Bronchial epithelial cell (primary cell): ENCODE results near the gene ELK1. TPM values are rescaled to one million over a fixed set of nuclear protein-coding genes. Genes with fewer than 3 reads are reported as not detected.

ENCODE experiments used
- DNase-seq: peaks from one replicate; pipeline ENCODE4 v3.0.0-alpha.2; 2010; ENCODE audit warnings: low read depth
- FAIRE-seq: peaks from 2 replicates; lab custom pipeline; 2011; peaks lifted over from hg19 to GRCh38; lab: Jason Lieb, UNC
- H3K27me3 ChIP-seq: 2 replicates; pipeline ENCODE4 v1.5.1; 2011; ENCODE audit warnings: low read length; ENCODE audit not compliant: control insufficient read depth, insufficient read depth
- H3K36me3 ChIP-seq: 2 replicates; pipeline ENCODE4 v1.5.1; 2011; ENCODE audit warnings: low read length; ENCODE audit not compliant: control insufficient read depth, insufficient read depth
- H3K4me3 ChIP-seq: 2 replicates; pipeline ENCODE4 v1.5.1; 2011; ENCODE audit warnings: mild to moderate bottlenecking, low read depth, low read length, control low read depth
- CTCF ChIP-seq: IDR thresholded peaks from 2 replicates; pipeline ENCODE4 v1.5.1; 2011; ENCODE audit warnings: mild to moderate bottlenecking, moderate library complexity, low read length, control low read depth, inconsistent platforms; ENCODE audit not compliant: insufficient read depth, severe bottlenecking
- total RNA-seq: library from RNA; depleted of rRNA; stranded (reverse); fragments of >200 nt; gene quantifications from 2 replicates; pipeline ENCODE4 v1.2.1, GENCODE V29; 2014

Gene ELK1
- total RNA-seq, 1 donor from 2014 or later: 9.5 TPM

DNA sequence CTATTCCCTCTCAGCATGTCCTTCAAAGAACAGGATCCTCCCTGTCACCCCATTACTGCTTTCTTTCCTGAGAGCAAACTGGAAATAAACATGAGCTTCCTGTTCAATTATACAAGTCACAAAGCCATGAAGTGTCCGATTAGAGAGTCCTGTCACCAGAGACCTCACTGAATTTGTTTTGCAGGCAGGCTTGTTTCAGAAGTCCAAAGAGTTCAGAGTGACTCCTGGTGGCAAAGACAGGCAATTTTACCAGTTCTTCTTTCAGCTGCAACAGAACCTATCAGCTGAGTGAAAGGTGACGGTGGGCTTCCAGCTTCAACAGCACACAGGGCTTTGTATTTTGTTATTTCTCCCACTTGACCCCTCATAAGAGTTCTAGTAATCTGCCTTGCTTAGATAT lies 6.4 kb downstream of the ELK1 start:
- TF ChIP-seq CTCF: peak; percentile 37
- DNase-seq (no peak), FAIRE-seq (no peak)
- Histone ChIP-seq H3K27me3 (no peaks in the 10 kb centered on the region), H3K4me3 (no peak overlapping the region), H3K36me3 (peaks cover 1% of the 10 kb centered on the region)

- TF ChIP-seq CTCF: no peak
- DNase-seq (no peak), FAIRE-seq (no peak)
- Histone ChIP-seq H3K36me3 (peaks cover 4% of the 10 kb centered on the region), H3K4me3 (no peak overlapping the region), H3K27me3 (no peaks in the 10 kb centered on the region)
Observed at GRCh38 chrX:47638816-47639215, 11.5 kb downstream of the ELK1 start.

- DNase-seq (peak; percentile 63), FAIRE-seq (no peak)
- Histone ChIP-seq H3K27me3 (no peaks in the 10 kb centered on the region), H3K36me3 (peaks cover 4% of the 10 kb centered on the region), H3K4me3 (peak overlapping the region; percentile 36)
- peak; percentile 55 for TF ChIP-seq CTCF
Observed at GRCh38 chrX:47637546-47638195, 12.7 kb downstream of the ELK1 start.

DNA sequence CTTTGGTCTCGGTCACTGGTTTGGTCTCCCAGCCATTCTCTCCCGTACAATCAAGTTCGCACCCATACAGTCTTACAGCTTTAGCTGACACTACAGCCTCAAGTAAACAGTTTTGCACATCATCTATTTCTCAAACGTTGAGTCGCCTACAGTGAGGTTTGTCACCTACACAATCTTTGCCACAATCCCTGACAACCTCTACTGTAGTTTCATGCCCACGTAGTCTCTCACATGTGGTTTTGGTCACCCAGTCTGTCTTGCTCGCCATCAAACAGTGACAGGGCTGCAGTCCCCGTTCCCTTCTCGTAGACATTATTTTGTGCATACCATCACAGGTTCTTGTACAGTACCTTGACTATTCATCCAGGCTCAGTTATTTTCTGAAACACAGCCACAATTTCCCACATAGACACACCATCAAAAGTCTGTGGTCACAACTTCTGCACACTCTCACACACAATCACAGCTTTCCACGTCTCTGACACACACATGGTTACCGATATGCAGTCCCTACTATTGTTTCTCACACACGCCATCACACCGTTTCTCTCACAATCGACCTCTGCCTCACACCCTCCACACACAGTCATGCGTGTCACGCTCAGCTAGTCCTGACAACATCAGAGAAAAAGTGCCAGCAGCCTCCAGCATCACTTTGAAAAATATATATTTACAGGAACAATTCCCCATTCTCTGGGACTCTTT lies 15.3 kb downstream of the ELK1 start:
- Histone ChIP-seq H3K4me3 (no peak overlapping the region), H3K27me3 (no peaks in the 10 kb centered on the region), H3K36me3 (peaks cover 4% of the 10 kb centered on the region)
- FAIRE-seq: peak; percentile 52
- no peak for TF ChIP-seq CTCF
- no peak for DNase-seq

DNA sequence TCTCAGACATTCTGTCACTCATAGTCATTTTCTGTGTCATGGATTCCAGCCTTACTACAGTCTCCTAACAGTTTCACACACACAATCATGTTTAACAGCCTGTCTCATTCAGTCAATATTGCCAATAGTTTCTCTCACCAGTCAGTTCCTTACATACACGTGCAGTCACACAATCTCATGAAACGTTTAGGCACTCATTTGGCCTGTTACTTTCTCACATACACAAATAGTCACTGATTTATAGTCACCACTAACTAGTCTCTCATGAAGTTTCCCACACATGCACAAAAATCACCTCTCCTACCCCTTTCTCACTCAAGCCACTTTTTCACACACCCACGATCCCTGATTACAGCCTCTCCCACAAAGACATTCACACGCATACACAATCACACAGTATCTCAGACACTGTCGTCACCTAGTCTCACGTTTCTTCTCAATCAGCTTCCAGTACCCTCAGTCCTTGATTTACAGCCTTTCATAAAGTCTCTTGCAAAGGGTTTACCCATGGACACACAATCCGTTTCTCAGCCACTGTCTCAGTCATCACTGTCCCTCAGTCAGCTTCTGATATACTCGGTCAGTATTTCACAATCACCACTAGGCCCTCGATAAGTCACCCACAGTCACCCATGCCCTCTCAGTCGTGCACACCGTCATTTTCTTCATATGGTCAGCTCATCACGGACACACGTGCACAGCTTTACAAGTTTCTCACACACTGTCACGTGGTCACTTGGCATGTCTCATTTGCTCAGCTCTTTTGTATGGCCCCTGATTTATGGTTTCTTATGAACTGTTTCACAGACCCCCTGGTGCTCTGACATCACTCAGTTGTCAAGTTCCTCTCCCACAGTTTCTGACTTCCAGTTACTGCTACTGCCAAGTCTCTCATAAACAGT lies 16.4 kb downstream of the ELK1 start:
- TF ChIP-seq CTCF: no peak
- H3K27me3 ChIP-seq: no peaks in the 10 kb centered on the region
- peak; percentile 7 for FAIRE-seq
- H3K36me3 ChIP-seq: peaks cover 3% of the 10 kb centered on the region
- DNase-seq: no peak
- no peak overlapping the region for H3K4me3 ChIP-seq
